Measurements from ENCODE around the gene ANKRD62. TPM values are rescaled to one million over a fixed set of nuclear protein-coding genes. Genes with fewer than 3 reads are reported as not detected.
"Not testable (repeated sequence)": the region's sequence is repeated elsewhere in the genome, so short reads cannot be mapped to it uniquely, and the experiment has no call there.

ANKRD62 gene
- total RNA-seq, 1 experiment from 2014 or later = not detected

DNA sequence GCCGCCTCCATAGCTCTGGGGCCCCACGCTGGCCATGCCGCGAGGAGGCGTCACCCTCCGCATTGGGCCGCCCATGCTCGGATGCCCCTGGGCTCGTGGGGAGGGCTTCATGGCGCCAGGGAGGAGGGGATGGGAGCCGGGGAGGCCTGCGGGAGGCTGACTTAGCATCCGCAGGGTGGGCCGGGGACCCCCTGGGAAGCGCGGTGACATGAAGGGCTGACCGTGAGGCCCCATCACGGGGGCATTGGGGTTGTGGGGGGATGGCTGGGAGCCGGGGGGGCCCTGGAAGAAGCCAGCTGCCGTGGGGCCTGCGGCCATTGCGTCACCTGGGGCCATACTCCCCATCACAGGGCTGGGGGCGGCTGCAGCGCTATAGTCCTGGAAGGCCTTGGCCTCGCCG lies 26.0 kb upstream of the ANKRD62 start:
- BruUV-seq (replicated peaks) = no TSS peak
- no peaks in the 10 kb centered on the region for H3K27me3 ChIP-seq (ENCODE audit: control insufficient read depth, insufficient read depth, low read length)
- ATAC-seq (no peak), DNase-seq (ENCODE audit: low read depth, low spot score) (no peak)
- ChIA-PET POLR2A (no interaction called here), CTCF (interaction anchor here (0.6 kb wide), 1 partner anchor 130 kb away, joined by 6 read pairs; no protein-coding TSS in a partner anchor)
- TF ChIP-seq POLR2AphosphoS5 (IDR thresholded peaks at IDR 0.05; ENCODE audit: low read depth, low read length) (no peak), SIN3A (IDR thresholded peaks at IDR 0.05; ENCODE audit: borderline replicate concordance, insufficient read depth, low read depth, low read length) (no peak), TCF7L2 (IDR thresholded peaks at IDR 0.05; ENCODE audit: low read depth, low read length) (no peak)
- TF ChIP-seq, protein P1, sequence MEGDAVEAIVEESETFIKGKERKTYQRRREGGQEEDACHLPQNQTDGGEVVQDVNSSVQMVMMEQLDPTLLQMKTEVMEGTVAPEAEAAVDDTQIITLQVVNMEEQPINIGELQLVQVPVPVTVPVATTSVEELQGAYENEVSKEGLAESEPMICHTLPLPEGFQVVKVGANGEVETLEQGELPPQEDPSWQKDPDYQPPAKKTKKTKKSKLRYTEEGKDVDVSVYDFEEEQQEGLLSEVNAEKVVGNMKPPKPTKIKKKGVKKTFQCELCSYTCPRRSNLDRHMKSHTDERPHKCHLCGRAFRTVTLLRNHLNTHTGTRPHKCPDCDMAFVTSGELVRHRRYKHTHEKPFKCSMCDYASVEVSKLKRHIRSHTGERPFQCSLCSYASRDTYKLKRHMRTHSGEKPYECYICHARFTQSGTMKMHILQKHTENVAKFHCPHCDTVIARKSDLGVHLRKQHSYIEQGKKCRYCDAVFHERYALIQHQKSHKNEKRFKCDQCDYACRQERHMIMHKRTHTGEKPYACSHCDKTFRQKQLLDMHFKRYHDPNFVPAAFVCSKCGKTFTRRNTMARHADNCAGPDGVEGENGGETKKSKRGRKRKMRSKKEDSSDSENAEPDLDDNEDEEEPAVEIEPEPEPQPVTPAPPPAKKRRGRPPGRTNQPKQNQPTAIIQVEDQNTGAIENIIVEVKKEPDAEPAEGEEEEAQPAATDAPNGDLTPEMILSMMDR (IDR thresholded peaks at IDR 0.05) = no peak
- TF ChIP-seq, protein P2, sequence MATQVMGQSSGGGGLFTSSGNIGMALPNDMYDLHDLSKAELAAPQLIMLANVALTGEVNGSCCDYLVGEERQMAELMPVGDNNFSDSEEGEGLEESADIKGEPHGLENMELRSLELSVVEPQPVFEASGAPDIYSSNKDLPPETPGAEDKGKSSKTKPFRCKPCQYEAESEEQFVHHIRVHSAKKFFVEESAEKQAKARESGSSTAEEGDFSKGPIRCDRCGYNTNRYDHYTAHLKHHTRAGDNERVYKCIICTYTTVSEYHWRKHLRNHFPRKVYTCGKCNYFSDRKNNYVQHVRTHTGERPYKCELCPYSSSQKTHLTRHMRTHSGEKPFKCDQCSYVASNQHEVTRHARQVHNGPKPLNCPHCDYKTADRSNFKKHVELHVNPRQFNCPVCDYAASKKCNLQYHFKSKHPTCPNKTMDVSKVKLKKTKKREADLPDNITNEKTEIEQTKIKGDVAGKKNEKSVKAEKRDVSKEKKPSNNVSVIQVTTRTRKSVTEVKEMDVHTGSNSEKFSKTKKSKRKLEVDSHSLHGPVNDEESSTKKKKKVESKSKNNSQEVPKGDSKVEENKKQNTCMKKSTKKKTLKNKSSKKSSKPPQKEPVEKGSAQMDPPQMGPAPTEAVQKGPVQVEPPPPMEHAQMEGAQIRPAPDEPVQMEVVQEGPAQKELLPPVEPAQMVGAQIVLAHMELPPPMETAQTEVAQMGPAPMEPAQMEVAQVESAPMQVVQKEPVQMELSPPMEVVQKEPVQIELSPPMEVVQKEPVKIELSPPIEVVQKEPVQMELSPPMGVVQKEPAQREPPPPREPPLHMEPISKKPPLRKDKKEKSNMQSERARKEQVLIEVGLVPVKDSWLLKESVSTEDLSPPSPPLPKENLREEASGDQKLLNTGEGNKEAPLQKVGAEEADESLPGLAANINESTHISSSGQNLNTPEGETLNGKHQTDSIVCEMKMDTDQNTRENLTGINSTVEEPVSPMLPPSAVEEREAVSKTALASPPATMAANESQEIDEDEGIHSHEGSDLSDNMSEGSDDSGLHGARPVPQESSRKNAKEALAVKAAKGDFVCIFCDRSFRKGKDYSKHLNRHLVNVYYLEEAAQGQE (IDR thresholded peaks at IDR 0.05; ENCODE audit: insufficient read depth in 1 of 2, low read depth in 2 of 2, low read length in 1 of 2) = no peak
- no peak overlapping the region for H3K27ac ChIP-seq (ENCODE audit: low read length)
- no peaks in the 10 kb centered on the region for H3K4me1 ChIP-seq (ENCODE audit: control insufficient read depth, insufficient read depth, low read length)
- in situ Hi-C loops (cut with HindIII; ENCODE audit: low pct_unique_long_range_greater_than_20kb, low sequenced_read_pairs) (no loop called here), intact Hi-C loops (cut with micrococcal nuclease; ENCODE audit: unreplicated experiment) (no loop called here)
- H3K36me3 ChIP-seq (ENCODE audit: control insufficient read depth, insufficient read depth, low read length) = no peaks in the 10 kb centered on the region
- no peaks in the 10 kb centered on the region for H3K9me3 ChIP-seq (ENCODE audit: control insufficient read depth, insufficient read depth, low read depth, low read length)
- H3K4me3 ChIP-seq (ENCODE audit: low read depth in 2 of 2, low read length in 2 of 2) = no peak overlapping the region

DNA sequence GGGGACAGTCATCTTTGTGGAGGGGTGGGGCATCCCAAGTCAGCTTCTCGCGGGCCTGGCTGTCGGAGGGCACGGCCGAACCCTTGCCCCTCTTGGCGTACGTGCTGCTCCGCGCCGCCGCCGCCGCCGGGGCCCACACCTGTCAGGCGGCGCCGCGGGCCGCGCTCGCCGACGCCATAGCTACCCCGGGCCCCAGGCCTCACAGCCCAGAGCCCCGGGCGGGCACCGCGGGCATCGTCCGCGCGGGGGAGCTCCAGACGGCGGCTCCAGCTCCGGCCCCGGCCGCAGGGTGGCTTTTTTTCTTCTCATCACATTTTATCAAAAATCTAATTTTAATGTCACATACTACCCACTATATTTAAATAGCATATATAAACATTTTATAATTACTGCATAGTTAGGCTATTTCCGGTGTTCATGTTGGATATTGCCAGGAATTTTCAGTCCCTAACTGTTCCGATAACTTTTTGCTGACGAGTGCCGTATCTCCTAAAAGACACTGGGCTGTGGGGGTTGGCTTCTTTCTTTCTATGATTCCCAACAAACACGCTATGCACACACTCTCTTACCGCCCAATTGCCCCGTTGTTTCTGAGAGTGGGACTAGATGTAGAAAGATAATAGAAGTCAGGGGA lies 25.2 kb upstream of the ANKRD62 start:
- H3K4me1 ChIP-seq (ENCODE audit: control insufficient read depth, insufficient read depth, low read length); DNase-seq (ENCODE audit: low read depth, low spot score); ATAC-seq; POLR2A ChIA-PET; H3K27me3 ChIP-seq (ENCODE audit: control insufficient read depth, insufficient read depth, low read length); H3K9me3 ChIP-seq (ENCODE audit: control insufficient read depth, insufficient read depth, low read depth, low read length); in situ Hi-C loops (cut with HindIII; ENCODE audit: low pct_unique_long_range_greater_than_20kb, low sequenced_read_pairs); H3K27ac ChIP-seq (ENCODE audit: low read length); H3K4me3 ChIP-seq (ENCODE audit: low read depth in 2 of 2, low read length in 2 of 2); CTCF ChIA-PET; intact Hi-C loops (cut with micrococcal nuclease; ENCODE audit: unreplicated experiment); H3K36me3 ChIP-seq (ENCODE audit: control insufficient read depth, insufficient read depth, low read length); BruUV-seq (replicated peaks): not testable (repeated sequence)

DNA sequence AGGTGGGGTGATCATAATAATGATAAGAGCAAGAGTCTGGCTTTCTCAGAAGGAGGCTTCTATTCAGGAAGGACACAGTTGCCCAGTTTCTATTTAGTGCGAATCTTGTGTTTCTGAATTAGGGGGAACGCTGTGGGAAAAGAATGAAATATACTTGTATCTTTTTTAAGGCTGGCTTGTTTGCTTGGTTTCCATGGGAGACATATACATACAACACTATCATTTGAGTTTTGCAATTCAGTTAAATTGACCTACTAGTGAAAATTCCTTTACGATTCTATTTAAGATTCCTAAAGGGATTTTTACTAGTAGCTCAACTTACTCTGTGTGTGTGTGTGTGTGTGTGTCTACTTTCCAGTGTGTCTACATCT lies 24.7 kb upstream of the ANKRD62 start:
- TF ChIP-seq, protein P1 (IDR thresholded peaks at IDR 0.05) = no peak
- TF ChIP-seq POLR2AphosphoS5 (IDR thresholded peaks at IDR 0.05; ENCODE audit: low read depth, low read length) (no peak), TCF7L2 (IDR thresholded peaks at IDR 0.05; ENCODE audit: low read depth, low read length) (no peak), SIN3A (IDR thresholded peaks at IDR 0.05; ENCODE audit: borderline replicate concordance, insufficient read depth, low read depth, low read length) (no peak)
- TF ChIP-seq, protein P2 (IDR thresholded peaks at IDR 0.05; ENCODE audit: insufficient read depth in 1 of 2, low read depth in 2 of 2, low read length in 1 of 2) = no peak
- CTCF ChIA-PET = no interaction called here
- no peaks in the 10 kb centered on the region for H3K27me3 ChIP-seq (ENCODE audit: control insufficient read depth, insufficient read depth, low read length)
- H3K9me3 ChIP-seq (ENCODE audit: control insufficient read depth, insufficient read depth, low read depth, low read length) = no peaks in the 10 kb centered on the region
- ATAC-seq (no peak), DNase-seq (ENCODE audit: low read depth, low spot score) (no peak)
- intact Hi-C loops (cut with micrococcal nuclease; ENCODE audit: unreplicated experiment) (no loop called here), in situ Hi-C loops (cut with HindIII; ENCODE audit: low pct_unique_long_range_greater_than_20kb, low sequenced_read_pairs) (no loop called here)
- no peaks in the 10 kb centered on the region for H3K36me3 ChIP-seq (ENCODE audit: control insufficient read depth, insufficient read depth, low read length)
- H3K4me3 ChIP-seq (ENCODE audit: low read depth in 2 of 2, low read length in 2 of 2) = no peak overlapping the region
- no TSS peak for BruUV-seq (replicated peaks)
- POLR2A ChIA-PET = no interaction called here
- H3K4me1 ChIP-seq (ENCODE audit: control insufficient read depth, insufficient read depth, low read length) = no peaks in the 10 kb centered on the region
- H3K27ac ChIP-seq (ENCODE audit: low read length) = no peak overlapping the region

Measured in Panc1 (cell line).